HepG2 (cell line): ENCODE measurements around the gene PCDHB11. TPM values are rescaled to one million over a fixed set of nuclear protein-coding genes. Genes with fewer than 3 reads are reported as not detected.
"Not testable (repeated sequence)": the region's sequence is repeated elsewhere in the genome, so short reads cannot be mapped to it uniquely, and the experiment has no call there.

Experiments
- ATAC-seq: fragments of 200-7000 bp; cut with Tn5 transposase; 3 replicates; pipeline ENCODE4 v1.9.1; 2020; ENCODE audit warnings: mild to moderate bottlenecking, moderate library complexity
- BruUV-seq: library from RNA; stranded (reverse); fragments of 400-500 nt; replicated peaks from 2 replicates; lab custom pipeline; 2021; lab: Mats Ljungman, UMichigan
- CTCF ChIA-PET: fragments of 300-600 bp; formaldehyde crosslinking; extraction: SDS; loops from one replicate; lab custom pipeline; 2021; ENCODE audit warnings: low total read pairs, inconsistent platforms, low intra/inter-chr PET ratio; lab: Yijun Ruan, JAX
- POLR2A ChIA-PET: fragments of 350-600 bp; sonication (Branson Sonifier 250); formaldehyde crosslinking; loops from one replicate; lab custom pipeline; 2020; ENCODE audit warnings: antibody characterized with exemption, inconsistent platforms; lab: Yijun Ruan, JAX
- DNase-seq: peaks from one replicate; pipeline ENCODE4 v3.0.0-alpha.2; 2015; ENCODE audit warnings: low spot score
- FAIRE-seq: peaks from 3 replicates; lab custom pipeline; 2011; peaks lifted over from hg19 to GRCh38; lab: Jason Lieb, UNC
- H2AFZ ChIP-seq: one replicate; pipeline ENCODE4 v1.6.1; 2011; ENCODE audit warnings: low read length, inconsistent platforms
- H3K27ac ChIP-seq: fragments of 300-600 bp; 3 replicates; pipeline ENCODE4 v1.8.0; 2011; ENCODE audit warnings: mixed run types, mild to moderate bottlenecking, mixed read lengths, low read length, inconsistent platforms; ENCODE audit not compliant: insufficient read depth; ENCODE audit errors: extremely low read length
- H3K27me3 ChIP-seq, 2 experiments: fragments of 200-600 bp in 1 of 2; 2 replicates in 1 of 2; 3 replicates in 1 of 2; pipeline versions ENCODE4 v1.6.0 to v1.8.0; 2011; ENCODE audit warnings: low read length in 2 of 2, mild to moderate bottlenecking in 2 of 2, moderate library complexity in 2 of 2, inconsistent platforms in 1 of 2; ENCODE audit not compliant: insufficient read depth in 2 of 2, control insufficient read depth in 1 of 2
- H3K36me3 ChIP-seq, 2 experiments: fragments of 200-600 bp in 1 of 2; replicated peaks in 1 of 2; 2 replicates in 1 of 2; 3 replicates in 1 of 2; pipeline versions ENCODE4 v1.5.1 to v1.8.0; 2011; ENCODE audit warnings: low read length in 2 of 2, inconsistent platforms in 1 of 2; ENCODE audit not compliant: insufficient read depth in 2 of 2, control insufficient read depth in 1 of 2
- H3K4me1 ChIP-seq: 2 replicates; pipeline ENCODE4 v1.5.1; 2012; ENCODE audit warnings: low read length, inconsistent platforms; ENCODE audit not compliant: insufficient read depth
- H3K4me2 ChIP-seq: 2 replicates; pipeline ENCODE4 v1.6.0; 2011; ENCODE audit warnings: low read depth, low read length, inconsistent platforms
- H3K4me3 ChIP-seq, 3 experiments: fragments of 200-600 bp in 1 of 3; sonication (generic), shearing (Covaris generic) in 1 of 3; replicated peaks in 1 of 3; 2 replicates each; pipeline ENCODE4 v1.5.1; 2011 to 2016; ENCODE audit warnings: low read length in 3 of 3, inconsistent platforms in 2 of 3, low read depth in 2 of 3, mild to moderate bottlenecking in 2 of 3, control low read depth in 1 of 3, mixed read lengths in 1 of 3; ENCODE audit not compliant: insufficient read depth in 1 of 3
- H3K79me2 ChIP-seq: one replicate; pipeline ENCODE4 v1.6.1; 2011; ENCODE audit warnings: low read length, inconsistent platforms; ENCODE audit not compliant: insufficient read depth
- H3K9ac ChIP-seq: 2 replicates; pipeline ENCODE4 v1.6.0; 2011; ENCODE audit warnings: mild to moderate bottlenecking, low read depth, low read length, inconsistent platforms; ENCODE audit not compliant: insufficient read depth
- H3K9me3 ChIP-seq: 2 replicates; pipeline ENCODE4 v1.5.1; 2012; ENCODE audit warnings: mild to moderate bottlenecking, low read length
- H4K20me1 ChIP-seq: 2 replicates; pipeline ENCODE4 v1.6.0; 2011; ENCODE audit warnings: inconsistent platforms, mild to moderate bottlenecking, low read length, moderate library complexity; ENCODE audit not compliant: insufficient read depth
- ZFP1 ChIP-seq: IDR thresholded peaks from 2 replicates; pipeline ENCODE4 v1.6.1; 2016
- ZNF616 ChIP-seq: sonication (generic); formaldehyde crosslinking; IDR thresholded peaks from 2 replicates; pipeline ENCODE4 v1.5.0; 2020; ENCODE audit warnings: low read depth, mild to moderate bottlenecking, missing genetic modification reagents
- WGBS: methylation state at CpG from one replicate; pipeline ENCODE4 v1.1.6; 2017; ENCODE audit warnings: low lambda C conversion rate; 5-methylcytosine and 5-hydroxymethylcytosine counted together
- in situ Hi-C: cut with HindIII; loops from 2 replicates; pipeline ENCODE4 v1.10.0; 2017; ENCODE audit warnings: low pct_unique_long_range_greater_than_20kb; ENCODE audit not compliant: extremely low pct_ligation_motif_present
- intact Hi-C: fragments of 100-400 bp; cut with micrococcal nuclease; formaldehyde crosslinking; loops from one replicate; pipeline ENCODE4 v1.10.0; 2022; ENCODE audit not compliant: unreplicated experiment
- polyA plus RNA-seq, 8 experiments: library from polyadenylated mRNA; depleted of rRNA in 3 of 8; stranded (reverse) in 7 of 8; unstranded in 1 of 8; fragments of >200 nt; fragmentation: Illumina TruSeq in 4 of 8; extraction: Trizol in 4 of 8; gene quantifications; 2 replicates each; pipeline versions ENCODE4 v1.2.1 to v1.2.3, GENCODE V29; 2011 to 2016; ENCODE audit warnings: low read depth in 4 of 8, missing spikeins in 1 of 8, mixed read lengths in 1 of 8; ENCODE audit not compliant: insufficient read depth in 1 of 8
- total RNA-seq, 5 experiments: library from RNA; depleted of rRNA; stranded (reverse); fragments of >200 nt; fragmentation: Illumina TruSeq; extraction: Trizol; gene quantifications; 2 replicates each; pipeline ENCODE4 v1.2.3, GENCODE V29; 2016; ENCODE audit warnings: low read depth in 1 of 5

The PCDHB11 gene
- total and polyA plus RNA-seq, 2 of the 13 experiments (the other 11 are each of a cell fraction or from before 2014, with no cell fraction given), result 0.07 TPM; not detected in 1

GRCh38 chr5:141196363-141196762 lies 3.1 kb upstream of the PCDHB11 start:
- Histone ChIP-seq H3K36me3 (no peaks in the 10 kb centered on the region), H3K4me3 (no peak overlapping the region), H3K79me2 (no peaks in the 10 kb centered on the region), H4K20me1 (no peaks in the 10 kb centered on the region), H3K9ac (no peak overlapping the region), H3K4me2 (no peak overlapping the region), H3K4me1 (no peaks in the 10 kb centered on the region), H3K9me3 (peaks cover 21% of the 10 kb centered on the region), H3K27me3 (no peaks in the 10 kb centered on the region), H2AFZ (no peak overlapping the region), H3K27ac (no peak overlapping the region)
- intact Hi-C loops, result no loop called here
- no peak for ATAC-seq
- ChIA-PET POLR2A (no interaction called here), CTCF (no interaction called here)
- FAIRE-seq, result no peak
- no TSS peak for BruUV-seq
- under 1% methylated on average over 3 of the region's 3 CpGs for WGBS
- in situ Hi-C loops, result no loop called here
- DNase-seq, result no peak
- TF ChIP-seq ZFP1 (CRISPR knock-in tag) (peak; percentile 97; the same call in 1 of the 2 replicates), ZNF616 (CRISPR knock-in tag) (no peak)

- H3K27me3 ChIP-seq, H3K36me3 ChIP-seq, BruUV-seq, H3K27ac ChIP-seq, H3K4me2 ChIP-seq, intact Hi-C loops, DNase-seq, H3K9ac ChIP-seq, in situ Hi-C loops, H3K4me1 ChIP-seq, H3K79me2 ChIP-seq, H4K20me1 ChIP-seq, POLR2A ChIA-PET, H2AFZ ChIP-seq, FAIRE-seq, H3K4me3 ChIP-seq, ATAC-seq, CTCF ChIA-PET: not testable (repeated sequence)
- 59% methylated on average over 19 of the region's 38 CpGs for WGBS
- peaks cover 18% of the 10 kb centered on the region for H3K9me3 ChIP-seq
These were observed 1.7 kb downstream of the PCDHB11 start for GRCh38 chr5:141201126-141201525.

- not testable (repeated sequence) for BruUV-seq
These were observed 2.2 kb downstream of the PCDHB11 start for GRCh38 chr5:141201646-141202045.

More at GRCh38 chr5:141201646-141202045, 2.2 kb downstream of the PCDHB11 start:
- intact Hi-C loops, CTCF ChIA-PET, H3K4me3 ChIP-seq, H4K20me1 ChIP-seq, H2AFZ ChIP-seq, FAIRE-seq, in situ Hi-C loops, H3K36me3 ChIP-seq, ATAC-seq, H3K27ac ChIP-seq, H3K4me2 ChIP-seq, H3K27me3 ChIP-seq, H3K4me1 ChIP-seq, DNase-seq, POLR2A ChIA-PET, H3K79me2 ChIP-seq, H3K9ac ChIP-seq: not testable (repeated sequence)
- peaks cover 13% of the 10 kb centered on the region for H3K9me3 ChIP-seq
- 73% methylated on average over 23 of the region's 35 CpGs for WGBS
